Tibial artery (tissue), 4 donors: Measurements from ENCODE around the gene SH3RF3.

Experiments
- DNase-seq, 2 donors: peaks; one replicate each; pipeline ENCODE4 v3.0.0-alpha.2; 2019
- H3K27ac ChIP-seq, 2 donors: fragments of 200-600 bp; sonication (generic) in 1 of 2; 1 replicate in 1 of 2; 2 replicates in 1 of 2; pipeline ENCODE4 v1.5.1; 2018 to 2019; ENCODE audit warnings: mild to moderate bottlenecking in 1 of 2
- H3K27me3 ChIP-seq, 2 donors: fragments of 200-600 bp; sonication (generic) in 1 of 2; one replicate each; pipeline versions ENCODE4 v1.5.1 to v1.6.0; 2016 to 2019
- H3K36me3 ChIP-seq, 3 donors: fragments of 200-600 bp; sonication (generic) in 2 of 3; one replicate each; pipeline ENCODE4 v1.5.1; 2016 to 2019; ENCODE audit warnings: mild to moderate bottlenecking in 2 of 3
- H3K4me1 ChIP-seq, 4 donors: fragments of 200-600 bp; sonication (generic) in 2 of 4; 1 replicate in 3 of 4; 2 replicates in 1 of 4; pipeline ENCODE4 v1.5.1; 2016 to 2019
- H3K4me3 ChIP-seq, 2 donors: fragments of 200-600 bp; sonication (generic) in 1 of 2; 1 replicate in 1 of 2; 2 replicates in 1 of 2; pipeline ENCODE4 v1.5.1; 2018 to 2019; ENCODE audit warnings: mild to moderate bottlenecking in 2 of 2
- H3K9me3 ChIP-seq, 3 donors: fragments of 200-600 bp; sonication (generic) in 1 of 3; one replicate each; pipeline ENCODE4 v1.5.1; 2016 to 2019
- intact Hi-C: fragments of 100-400 bp; cut with DNase I; formaldehyde crosslinking; loops from one replicate; pipeline ENCODE4 v1.15.0; 2023; ENCODE audit warnings: low total_unique reads
- TF ChIP-seq, protein P1 (sequence below), 2 experiments: fragments of 200-600 bp in 1 of 2; fragments of 450-650 bp in 1 of 2; IDR thresholded peaks; one replicate each; pipeline ENCODE4 v1.5.1; 2017 to 2019; ENCODE audit warnings: antibody characterized with exemption in 2 of 2, mild to moderate bottlenecking in 1 of 2, moderate library complexity in 1 of 2

Gene SH3RF3

GRCh38 chr2:109343460-109343859 is 214.5 kb downstream of the SH3RF3 start:
- Histone ChIP-seq H3K4me3 (no peak overlapping the region), H3K27ac (no peak overlapping the region), H3K27me3 (no peaks in the 10 kb centered on the region), H3K36me3 (no peaks in the 10 kb centered on the region), H3K9me3 (no peaks in the 10 kb centered on the region), H3K4me1 (peaks cover 0 to 18% (median 5%) of the 10 kb centered on the region in 4 donors)
- TF ChIP-seq, protein P1, sequence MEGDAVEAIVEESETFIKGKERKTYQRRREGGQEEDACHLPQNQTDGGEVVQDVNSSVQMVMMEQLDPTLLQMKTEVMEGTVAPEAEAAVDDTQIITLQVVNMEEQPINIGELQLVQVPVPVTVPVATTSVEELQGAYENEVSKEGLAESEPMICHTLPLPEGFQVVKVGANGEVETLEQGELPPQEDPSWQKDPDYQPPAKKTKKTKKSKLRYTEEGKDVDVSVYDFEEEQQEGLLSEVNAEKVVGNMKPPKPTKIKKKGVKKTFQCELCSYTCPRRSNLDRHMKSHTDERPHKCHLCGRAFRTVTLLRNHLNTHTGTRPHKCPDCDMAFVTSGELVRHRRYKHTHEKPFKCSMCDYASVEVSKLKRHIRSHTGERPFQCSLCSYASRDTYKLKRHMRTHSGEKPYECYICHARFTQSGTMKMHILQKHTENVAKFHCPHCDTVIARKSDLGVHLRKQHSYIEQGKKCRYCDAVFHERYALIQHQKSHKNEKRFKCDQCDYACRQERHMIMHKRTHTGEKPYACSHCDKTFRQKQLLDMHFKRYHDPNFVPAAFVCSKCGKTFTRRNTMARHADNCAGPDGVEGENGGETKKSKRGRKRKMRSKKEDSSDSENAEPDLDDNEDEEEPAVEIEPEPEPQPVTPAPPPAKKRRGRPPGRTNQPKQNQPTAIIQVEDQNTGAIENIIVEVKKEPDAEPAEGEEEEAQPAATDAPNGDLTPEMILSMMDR (IDR thresholded peaks at IDR 0.05) = no peak
- DNase-seq = no peak
- intact Hi-C loops = loop anchor here (10.0 kb wide), 1 partner anchor 151 kb away; no protein-coding TSS in a partner anchor

- H3K27me3 ChIP-seq = no peaks in the 10 kb centered on the region
- H3K4me1 ChIP-seq = peaks cover 0 to 27% (median 12%) of the 10 kb centered on the region in 4 donors
- no peaks in the 10 kb centered on the region for H3K36me3 ChIP-seq
- TF ChIP-seq, protein P1 (IDR thresholded peaks at IDR 0.05) = no peak
- no peak overlapping the region for H3K4me3 ChIP-seq
- no peaks in the 10 kb centered on the region for H3K9me3 ChIP-seq
- no peak for DNase-seq
- intact Hi-C loops = loop anchor here (10.0 kb wide), 1 partner anchor 150 kb away; no protein-coding TSS in a partner anchor
- H3K27ac ChIP-seq = no peak overlapping the region
These were observed 215.3 kb downstream of the SH3RF3 start for GRCh38 chr2:109344270-109344805.

GRCh38 chr2:109345091-109345490 is 216.1 kb downstream of the SH3RF3 start:
- intact Hi-C loops = loop anchor here (10.0 kb wide), 1 partner anchor 150 kb away; no protein-coding TSS in a partner anchor
- DNase-seq = no peak
- TF ChIP-seq, protein P1 (IDR thresholded peaks at IDR 0.05) = no peak
- no peak overlapping the region for H3K27ac ChIP-seq
- peaks cover 0 to 31% (median 19%) of the 10 kb centered on the region in 4 donors for H3K4me1 ChIP-seq
- no peaks in the 10 kb centered on the region for H3K36me3 ChIP-seq
- H3K9me3 ChIP-seq = no peaks in the 10 kb centered on the region
- H3K4me3 ChIP-seq = no peak overlapping the region
- no peaks in the 10 kb centered on the region for H3K27me3 ChIP-seq

GRCh38 chr2:109345653-109346480 is 216.9 kb downstream of the SH3RF3 start:
- DNase-seq = no peak
- TF ChIP-seq, protein P1 (IDR thresholded peaks at IDR 0.05) = no peak
- Histone ChIP-seq H3K36me3 (no peaks in the 10 kb centered on the region), H3K9me3 (no peaks in the 10 kb centered on the region), H3K4me1 (peaks cover 0 to 39% (median 27%) of the 10 kb centered on the region in 4 donors), H3K27ac (no peak overlapping the region), H3K4me3 (no peak overlapping the region), H3K27me3 (no peaks in the 10 kb centered on the region)
- intact Hi-C loops = loop anchor here (10.0 kb wide), 1 partner anchor 149 kb away; no protein-coding TSS in a partner anchor

GRCh38 chr2:109346601-109347228 is 217.7 kb downstream of the SH3RF3 start:
- H3K27me3 ChIP-seq = no peaks in the 10 kb centered on the region
- TF ChIP-seq, protein P1 (IDR thresholded peaks at IDR 0.05) = no peak
- no peaks in the 10 kb centered on the region for H3K9me3 ChIP-seq
- H3K4me3 ChIP-seq = no peak overlapping the region
- peaks cover 0 to 48% (median 32%) of the 10 kb centered on the region in 4 donors for H3K4me1 ChIP-seq
- H3K27ac ChIP-seq = no peak overlapping the region
- H3K36me3 ChIP-seq = no peaks in the 10 kb centered on the region
- no peak for DNase-seq
- intact Hi-C loops = loop anchor here (10.0 kb wide), 1 partner anchor 148 kb away; no protein-coding TSS in a partner anchor
